Fibroblast of villous mesenchyme (primary cell): ENCODE data around the gene SPP1. TPM values are rescaled to one million over a fixed set of nuclear protein-coding genes. Genes with fewer than 3 reads are reported as not detected.

Source experiments
- DNase-seq: peaks from one replicate; pipeline ENCODE4 v3.0.0-alpha.2; 2010; ENCODE audit warnings: low read depth
- H3K4me3 ChIP-seq: 2 replicates; pipeline ENCODE4 v1.5.1; 2011; ENCODE audit warnings: low read depth, mild to moderate bottlenecking, low read length
- total RNA-seq: library from RNA; depleted of rRNA; stranded (reverse); fragments of >200 nt; gene quantifications from 2 replicates; pipeline ENCODE4 v1.2.3, GENCODE V29; 2012
- TF ChIP-seq, protein P1 (sequence below): IDR thresholded peaks from 2 replicates; pipeline ENCODE4 v1.5.1; 2012; ENCODE audit warnings: low read depth, mild to moderate bottlenecking, low read length; ENCODE audit not compliant: insufficient read depth

SPP1 gene
- total RNA-seq, 1 donor = 3.9 TPM

DNA sequence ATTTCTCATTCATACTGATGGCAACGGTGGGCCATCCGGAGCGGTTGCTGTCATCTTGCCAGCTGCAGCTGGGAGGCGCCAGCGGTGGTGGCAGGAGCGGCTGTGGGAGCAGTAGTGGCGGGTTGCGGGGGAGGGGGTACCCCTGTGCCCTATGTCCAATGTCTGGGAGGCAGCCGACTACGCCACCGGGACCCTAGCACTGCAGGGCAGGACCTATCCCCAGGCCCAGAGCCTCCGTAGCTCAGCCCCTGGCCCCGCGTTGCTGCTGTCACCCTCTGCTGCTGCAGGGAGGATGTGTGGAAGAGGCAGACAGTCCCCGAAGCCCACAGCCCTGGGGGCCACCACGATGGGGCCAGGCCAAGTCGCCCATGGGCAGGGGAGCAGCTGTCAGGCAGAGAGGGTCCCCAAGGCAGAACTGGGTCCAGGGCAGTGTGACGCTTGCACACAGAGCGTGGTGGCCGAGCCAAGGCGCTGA, 10.0 kb upstream of the SPP1 start:
- no peak overlapping the region for H3K4me3 ChIP-seq
- DNase-seq = no peak
- TF ChIP-seq, protein P1, sequence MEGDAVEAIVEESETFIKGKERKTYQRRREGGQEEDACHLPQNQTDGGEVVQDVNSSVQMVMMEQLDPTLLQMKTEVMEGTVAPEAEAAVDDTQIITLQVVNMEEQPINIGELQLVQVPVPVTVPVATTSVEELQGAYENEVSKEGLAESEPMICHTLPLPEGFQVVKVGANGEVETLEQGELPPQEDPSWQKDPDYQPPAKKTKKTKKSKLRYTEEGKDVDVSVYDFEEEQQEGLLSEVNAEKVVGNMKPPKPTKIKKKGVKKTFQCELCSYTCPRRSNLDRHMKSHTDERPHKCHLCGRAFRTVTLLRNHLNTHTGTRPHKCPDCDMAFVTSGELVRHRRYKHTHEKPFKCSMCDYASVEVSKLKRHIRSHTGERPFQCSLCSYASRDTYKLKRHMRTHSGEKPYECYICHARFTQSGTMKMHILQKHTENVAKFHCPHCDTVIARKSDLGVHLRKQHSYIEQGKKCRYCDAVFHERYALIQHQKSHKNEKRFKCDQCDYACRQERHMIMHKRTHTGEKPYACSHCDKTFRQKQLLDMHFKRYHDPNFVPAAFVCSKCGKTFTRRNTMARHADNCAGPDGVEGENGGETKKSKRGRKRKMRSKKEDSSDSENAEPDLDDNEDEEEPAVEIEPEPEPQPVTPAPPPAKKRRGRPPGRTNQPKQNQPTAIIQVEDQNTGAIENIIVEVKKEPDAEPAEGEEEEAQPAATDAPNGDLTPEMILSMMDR = no peak

DNA sequence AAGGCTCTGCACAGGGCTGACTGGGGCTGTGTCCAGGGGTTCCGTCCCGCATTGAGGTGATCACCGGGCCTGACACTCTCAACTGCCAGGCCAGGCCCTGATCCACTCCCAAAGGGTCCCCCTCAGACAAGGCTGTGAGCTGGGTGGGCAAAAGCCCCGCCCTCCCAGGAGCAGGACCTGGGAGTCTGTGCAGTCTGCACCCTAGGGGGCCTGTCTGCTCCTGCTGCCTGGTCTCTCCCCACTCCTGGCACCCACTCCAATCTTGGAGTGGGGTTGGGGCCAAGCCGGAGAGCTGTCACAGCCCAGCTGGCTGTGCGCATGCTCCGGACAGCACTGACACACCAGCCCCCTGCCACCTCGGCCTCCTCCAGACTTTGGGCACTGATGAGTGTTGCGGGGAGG, 9.4 kb upstream of the SPP1 start:
- no peak overlapping the region for H3K4me3 ChIP-seq
- DNase-seq = no peak
- TF ChIP-seq, protein P1 = no peak

DNA sequence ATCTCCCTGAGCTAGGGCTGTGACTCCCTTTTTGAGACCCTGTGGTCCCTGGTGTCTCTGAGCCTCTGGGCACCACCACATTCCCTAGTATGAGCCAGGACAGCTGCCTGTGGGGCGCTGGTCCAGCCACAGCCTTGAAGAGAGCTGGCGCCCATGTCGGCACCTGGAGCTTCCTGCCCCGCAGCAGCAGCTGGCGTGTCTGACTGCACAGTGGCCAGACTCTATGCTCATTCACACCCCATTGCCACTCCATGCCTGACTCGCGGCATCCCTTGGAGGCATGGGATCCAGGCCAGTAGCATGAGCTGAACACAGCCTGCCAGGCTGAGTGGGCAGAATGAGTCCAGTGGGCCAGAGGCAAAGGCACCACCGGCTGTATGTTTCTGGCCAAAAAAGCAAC, 8.3 kb upstream of the SPP1 start:
- TF ChIP-seq, protein P1 = no peak
- H3K4me3 ChIP-seq = no peak overlapping the region
- no peak for DNase-seq

DNA sequence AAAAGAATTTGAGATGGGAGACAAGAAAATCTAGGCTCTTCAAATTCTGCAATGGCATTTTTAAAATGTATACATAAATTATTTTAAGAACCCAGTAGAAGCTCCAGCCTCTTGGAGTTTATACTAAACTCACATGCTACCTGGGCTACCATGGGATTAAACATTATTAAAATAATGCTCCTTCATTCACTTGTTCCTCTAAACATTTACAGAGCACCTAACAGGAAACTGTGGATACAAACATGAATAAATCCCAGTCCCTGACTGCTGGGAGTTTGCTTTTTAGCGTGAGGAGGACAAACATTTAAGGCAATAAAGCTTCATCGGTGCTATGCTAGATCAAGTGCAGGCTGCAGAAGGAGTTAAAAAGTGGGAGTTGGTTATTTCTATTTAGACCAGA, 5.4 kb upstream of the SPP1 start:
- TF ChIP-seq, protein P1 = no peak
- H3K4me3 ChIP-seq = no peak overlapping the region
- no peak for DNase-seq

DNA sequence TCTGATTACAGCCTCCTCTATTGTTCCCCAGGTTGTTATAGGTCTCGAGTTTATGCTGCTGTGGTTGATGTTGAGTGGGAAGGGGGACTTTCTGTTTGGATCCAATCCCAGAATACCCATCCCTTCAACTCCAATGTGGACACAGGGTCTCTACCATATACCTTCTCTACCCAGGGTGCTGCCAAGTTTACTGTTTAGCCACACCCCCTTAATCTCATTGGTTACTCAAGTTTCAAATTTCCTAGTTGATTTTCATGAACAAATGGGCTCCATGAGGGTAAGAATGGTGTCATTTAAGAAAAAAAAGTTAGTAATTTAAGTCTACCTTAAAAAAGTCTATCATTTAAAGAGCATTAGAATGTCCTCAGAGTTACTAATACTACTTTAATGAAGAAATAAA, 3.6 kb upstream of the SPP1 start:
- DNase-seq = no peak
- no peak overlapping the region for H3K4me3 ChIP-seq
- TF ChIP-seq, protein P1 = no peak

DNA sequence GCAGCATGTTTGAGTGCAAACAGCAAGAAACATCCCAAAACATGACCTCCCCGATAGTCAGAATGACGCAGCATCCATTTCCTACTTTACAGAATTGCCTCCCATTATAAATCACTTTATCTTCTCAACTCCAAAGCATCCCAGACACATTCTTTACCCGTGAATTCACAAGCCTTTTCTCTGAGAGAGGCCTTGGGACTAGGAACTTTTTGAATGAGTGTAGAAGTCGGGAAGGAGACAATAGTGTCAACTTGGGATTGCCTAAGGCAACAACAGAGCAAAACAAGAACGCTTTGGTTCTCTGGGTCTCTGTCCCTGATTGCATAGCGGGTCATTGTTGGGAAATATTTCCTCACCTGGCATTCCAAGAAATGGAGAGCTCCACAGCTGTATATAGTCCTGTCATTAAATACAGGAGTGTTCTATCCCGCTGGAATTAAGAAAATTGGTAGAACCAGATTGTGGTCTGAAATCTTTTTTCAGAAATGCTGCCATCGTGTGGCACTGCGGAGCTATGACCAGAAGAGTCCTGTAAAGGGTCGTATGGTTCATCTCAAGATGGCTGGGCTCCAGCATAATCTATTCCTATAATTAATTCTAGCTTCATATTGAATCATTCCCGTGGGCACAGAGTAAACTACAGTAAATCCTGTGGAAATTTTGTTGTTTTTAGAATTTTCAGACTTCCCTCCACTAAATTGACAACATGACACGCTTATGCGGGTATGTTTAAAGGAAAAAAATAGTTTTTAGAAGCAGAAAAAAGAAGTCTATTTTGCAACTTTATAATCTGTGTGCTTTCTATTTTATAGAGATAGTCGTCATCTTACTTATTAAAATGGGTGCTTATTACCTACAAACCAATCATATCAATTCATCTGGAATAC, 2.0 kb upstream of the SPP1 start:
- peak; percentile 88 for DNase-seq
- TF ChIP-seq, protein P1 = peak; percentile 75
- H3K4me3 ChIP-seq = peak overlapping the region; percentile 22
